GM12891 (cell line): ENCODE results near the gene RALB.

Source experiments
- POLR2A ChIP-seq: IDR thresholded peaks from 2 replicates; pipeline ENCODE4 v1.6.1; 2011; ENCODE audit warnings: low read depth, low read length, control low read depth
- SPI1 ChIP-seq: IDR thresholded peaks from 2 replicates; pipeline ENCODE4 v1.6.1; 2011; ENCODE audit warnings: low read depth, low read length, control low read depth
- TAF1 ChIP-seq: IDR thresholded peaks from 2 replicates; pipeline ENCODE4 v1.6.1; 2011; ENCODE audit warnings: low read depth, low read length, control low read depth

DNA sequence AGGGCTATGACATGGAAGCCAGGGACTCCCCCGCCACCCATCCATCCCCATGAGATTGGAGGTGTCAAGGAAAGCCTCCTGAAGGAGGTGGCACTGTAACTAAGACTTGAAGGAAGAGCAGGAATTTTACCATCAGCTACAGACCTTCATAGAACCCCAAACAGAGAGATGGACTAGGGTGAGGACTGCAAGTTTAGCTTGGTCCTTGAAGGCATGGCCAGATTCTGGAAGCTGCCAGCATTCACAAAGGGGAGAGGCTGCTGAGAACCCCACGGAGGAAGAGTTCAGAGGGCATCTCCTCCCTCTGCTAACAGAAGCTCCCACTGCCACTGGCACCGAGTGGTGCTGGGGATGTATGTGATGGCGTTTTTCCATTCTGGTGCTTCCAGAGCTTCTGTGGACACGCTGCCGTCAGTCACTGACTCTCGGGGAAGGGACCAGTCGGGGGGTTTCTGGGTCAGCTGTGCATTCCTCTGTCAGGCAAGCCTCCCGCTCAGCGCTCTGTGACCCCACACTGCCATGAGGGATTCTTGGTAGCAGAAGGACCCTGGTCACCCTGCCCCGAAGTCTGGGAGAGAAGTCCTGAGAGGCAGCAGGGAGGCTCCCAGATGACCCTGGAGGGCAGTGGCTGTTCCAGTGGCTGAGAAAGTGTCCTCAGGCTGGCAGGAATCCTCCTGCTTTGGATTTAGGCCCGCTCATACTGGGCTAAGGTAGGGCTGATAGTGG is 47.5 kb upstream of the RALB start:
- no peak for TF ChIP-seq POLR2A
- TF ChIP-seq SPI1: no peak
- TF ChIP-seq TAF1: no peak
